GM19328 (cell line): ENCODE data around the gene NRN1.
"Not testable (repeated sequence)": the region's sequence is repeated elsewhere in the genome, so short reads cannot be mapped to it uniquely, and the experiment has no call there.

Experiments
- ATAC-seq: cut with Tn5 transposase; IDR thresholded peaks from one replicate; pipeline ENCODE4 v1.9.1; 2021; ENCODE audit warnings: mild to moderate bottlenecking, moderate library complexity; ENCODE audit not compliant: unreplicated experiment

The NRN1 gene, protein sequence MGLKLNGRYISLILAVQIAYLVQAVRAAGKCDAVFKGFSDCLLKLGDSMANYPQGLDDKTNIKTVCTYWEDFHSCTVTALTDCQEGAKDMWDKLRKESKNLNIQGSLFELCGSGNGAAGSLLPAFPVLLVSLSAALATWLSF

DNA sequence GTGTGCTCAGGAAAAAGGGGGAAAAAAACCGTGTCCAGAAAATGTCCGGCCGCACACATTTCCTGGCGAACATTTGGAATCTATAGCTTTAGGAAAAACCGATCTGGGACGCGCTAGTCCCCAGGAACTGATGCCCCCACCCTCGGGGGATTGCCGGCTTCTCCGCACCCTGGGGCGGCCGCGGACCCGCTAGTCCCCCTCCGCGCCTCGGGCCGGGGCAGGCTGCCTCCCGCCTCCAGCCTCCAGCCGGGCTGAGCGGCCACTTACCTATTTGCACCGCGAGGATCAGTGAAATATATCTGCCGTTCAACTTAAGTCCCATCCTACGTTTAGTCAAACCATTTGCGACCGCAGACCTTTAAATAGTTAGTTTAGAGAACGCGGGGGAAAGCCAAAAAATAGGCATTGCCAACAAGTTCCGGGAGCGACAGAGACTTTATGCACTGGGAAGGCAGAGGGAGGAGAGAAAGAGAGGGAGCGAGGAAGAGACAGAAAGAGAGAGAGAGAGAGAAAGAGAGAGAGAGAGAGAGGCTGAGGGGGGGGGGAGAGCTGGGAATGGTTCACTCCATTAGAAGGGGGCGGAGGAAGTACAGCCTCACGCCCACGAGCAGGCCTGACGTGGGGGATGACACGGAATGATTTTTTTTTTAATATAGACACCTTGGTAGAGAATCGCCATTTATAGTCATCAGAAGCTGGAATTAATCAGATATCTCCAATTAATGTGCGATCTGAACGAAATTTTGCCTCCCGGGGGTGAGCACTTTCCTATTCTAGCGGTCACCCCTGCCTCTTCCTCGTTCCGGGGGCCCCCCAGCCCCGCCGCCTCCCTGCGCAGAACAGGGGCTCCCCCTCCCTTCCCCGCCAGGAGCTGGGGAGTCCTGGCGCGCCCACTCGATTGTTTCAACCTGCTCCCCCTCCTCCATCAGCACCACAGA is at the start of gene NRN1:
Gene NRN1, minus strand, starts transcription at position 498 of the 938 bp plus-strand sequence. Its CDS starts 176 bp downstream, at position 322.
- no peak for ATAC-seq

DNA sequence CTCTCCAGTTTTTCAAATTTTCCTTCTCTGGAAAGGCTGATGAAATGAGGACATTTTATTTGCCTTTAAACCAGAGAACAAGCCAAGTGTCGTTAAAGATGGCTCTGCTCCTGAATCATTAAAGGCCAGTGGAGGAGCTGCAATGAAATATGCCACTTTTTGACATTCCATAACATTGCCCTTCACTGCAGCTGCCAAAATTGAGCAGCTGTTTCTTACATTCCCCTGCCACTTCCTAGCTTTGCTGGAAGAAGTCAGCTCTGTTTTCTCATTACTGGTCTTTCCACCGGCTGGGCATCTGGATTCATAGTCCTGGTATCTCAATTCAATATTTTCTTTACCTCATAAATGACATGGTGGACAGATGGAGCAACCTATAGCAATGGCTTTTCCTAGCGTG is 45.5 kb upstream of the NRN1 start:
- no peak for ATAC-seq

DNA sequence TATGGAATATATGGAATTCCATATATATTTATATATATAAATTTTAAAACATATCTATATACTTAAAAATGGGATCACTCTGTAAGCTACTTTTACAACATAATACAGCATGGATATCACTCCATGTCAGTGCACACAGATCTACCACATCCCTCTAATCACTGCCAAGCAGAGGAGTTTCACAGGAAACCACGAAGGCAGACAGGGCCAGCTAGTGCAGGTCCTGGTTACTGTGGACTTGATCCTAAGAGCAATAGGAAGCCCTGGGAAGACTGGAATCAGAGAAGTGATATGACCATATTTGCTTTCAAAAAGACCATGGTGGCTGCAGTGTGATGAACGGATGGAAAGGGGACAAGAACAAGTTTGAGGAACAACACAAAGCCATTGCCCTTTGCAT is 40.0 kb upstream of the NRN1 start:
- ATAC-seq = no peak

DNA sequence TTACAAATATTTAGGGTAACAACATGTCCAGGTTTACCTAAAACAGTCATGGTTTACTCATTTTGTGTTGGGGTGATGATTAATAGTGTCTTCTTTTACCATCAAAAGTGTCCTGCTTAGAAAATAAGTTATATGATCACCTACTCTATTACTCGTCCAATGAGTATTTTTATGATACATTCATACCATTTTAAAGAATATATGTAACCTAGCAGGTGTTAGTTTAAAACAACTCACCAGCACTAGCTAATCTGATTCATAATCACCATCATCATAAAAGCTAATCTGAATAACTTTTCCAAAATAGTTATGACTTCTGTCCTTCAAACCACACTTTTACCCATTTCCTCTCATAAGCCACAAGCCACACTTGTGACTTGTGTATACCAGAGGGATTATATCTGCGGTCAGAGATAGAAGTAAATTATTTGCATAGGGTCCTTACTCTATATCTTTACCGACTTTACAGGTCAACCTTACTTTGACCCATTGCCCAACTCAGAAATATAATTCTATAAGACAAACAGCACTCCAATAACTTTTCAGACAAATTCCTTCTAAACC is 33.3 kb upstream of the NRN1 start:
- no peak for ATAC-seq

DNA sequence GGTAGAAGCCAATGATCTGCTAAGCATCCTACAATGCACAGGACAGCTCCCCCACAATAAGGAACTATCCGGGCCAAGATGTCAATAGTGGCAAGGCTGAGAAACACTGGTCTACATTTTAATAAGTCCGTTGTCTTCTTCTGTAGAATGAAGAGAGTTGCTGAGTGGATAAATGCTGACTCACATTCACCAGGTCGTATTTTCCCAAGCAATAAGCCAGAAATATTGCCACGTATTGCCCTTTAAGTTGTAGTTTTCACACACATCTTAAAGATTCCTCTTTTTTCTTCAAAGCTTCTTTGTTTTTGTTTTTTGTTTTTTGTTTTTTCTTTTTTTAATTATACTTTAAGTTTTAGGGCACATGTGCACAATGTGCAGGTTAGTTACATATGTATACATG is 30.5 kb upstream of the NRN1 start:
- no peak for ATAC-seq

DNA sequence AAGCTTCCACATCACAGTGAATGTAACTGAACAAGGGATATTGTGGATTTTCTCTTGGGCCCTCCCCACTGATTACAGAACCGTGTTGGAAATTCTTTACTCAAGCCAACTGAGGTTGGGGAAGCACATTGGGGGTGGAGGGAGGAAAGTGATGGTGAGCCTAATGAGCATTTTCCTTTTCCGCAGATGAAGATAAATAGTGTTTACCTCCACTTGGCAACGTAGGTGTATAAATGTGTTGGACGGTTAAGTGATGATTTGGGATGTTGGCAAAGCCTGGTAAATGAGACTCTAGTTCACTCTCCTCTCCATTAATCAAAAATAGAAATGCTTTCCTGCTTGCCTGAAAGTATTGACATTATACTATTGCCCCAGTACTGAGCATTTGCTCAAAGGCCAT is 27.1 kb upstream of the NRN1 start:
- no peak for ATAC-seq

DNA sequence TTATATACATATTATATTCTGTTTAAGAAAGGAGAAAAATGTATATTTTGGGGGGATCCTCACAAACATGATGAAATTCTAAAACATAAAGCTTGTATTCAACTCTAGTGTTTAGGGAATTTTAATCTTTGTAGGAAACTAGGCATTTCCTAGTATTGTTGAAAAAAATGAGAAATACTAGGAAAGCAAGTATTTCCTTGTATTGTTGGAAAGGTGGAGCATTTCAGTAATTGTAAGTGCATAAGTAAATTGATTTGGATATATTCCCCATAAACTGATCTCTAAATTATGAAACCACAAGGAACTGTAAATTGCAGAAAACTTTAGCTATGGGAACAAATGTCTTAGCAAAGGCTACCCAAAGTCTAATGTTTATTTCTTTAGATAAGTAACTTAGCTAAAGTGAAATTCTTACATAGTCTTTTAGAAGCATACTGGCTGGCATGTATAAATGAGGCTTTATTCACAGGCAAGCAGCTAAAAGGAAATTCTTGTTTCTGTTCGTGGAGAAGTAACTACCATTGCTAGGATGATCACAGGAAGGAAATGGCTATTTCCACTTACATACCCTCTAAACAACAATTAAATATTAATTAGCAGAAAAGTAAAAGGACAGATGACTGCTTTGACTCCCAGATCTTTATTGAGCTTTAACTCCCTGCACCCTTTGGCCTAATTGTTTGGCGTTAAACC is 19.9 kb upstream of the NRN1 start:
- ATAC-seq = no peak

DNA sequence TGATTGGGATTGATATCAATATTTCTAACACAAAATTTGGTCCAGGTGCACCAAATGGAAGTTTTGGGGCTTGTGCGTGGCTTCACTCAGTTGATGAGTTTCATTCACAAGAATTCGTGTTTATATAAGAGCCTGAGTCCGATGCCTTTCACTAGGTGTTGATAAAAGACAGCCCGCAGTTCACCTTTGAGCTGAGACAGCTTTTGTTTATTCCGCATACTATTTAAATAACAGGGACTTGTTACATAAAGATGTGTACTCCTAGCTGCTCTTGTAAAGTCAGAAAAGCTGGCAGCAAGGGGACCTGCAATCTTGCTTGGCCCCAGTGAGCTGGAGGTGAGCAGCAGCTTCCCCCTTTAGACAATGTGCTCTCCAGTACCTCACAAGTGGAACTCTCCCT is 19.0 kb upstream of the NRN1 start:
- no peak for ATAC-seq

DNA sequence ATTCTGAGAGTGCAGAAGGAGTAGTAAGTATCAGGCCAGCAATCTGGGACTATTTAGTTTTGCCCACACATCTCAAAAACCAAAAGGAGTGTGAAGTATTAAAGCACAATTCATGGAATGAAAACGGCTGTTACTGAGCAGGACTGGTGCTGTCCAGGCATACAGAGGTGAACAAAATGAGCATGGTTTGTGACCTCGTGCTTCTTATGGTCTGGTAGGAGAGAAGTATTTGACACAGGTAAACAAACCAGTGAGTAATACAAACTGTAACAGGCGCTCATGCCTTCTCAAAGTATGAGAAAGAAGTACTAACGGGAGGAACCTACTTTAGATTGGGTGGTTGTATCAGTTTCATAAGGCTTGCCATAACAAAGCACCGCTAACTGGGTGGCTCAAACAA is 17.5 kb upstream of the NRN1 start:
- no peak for ATAC-seq

DNA sequence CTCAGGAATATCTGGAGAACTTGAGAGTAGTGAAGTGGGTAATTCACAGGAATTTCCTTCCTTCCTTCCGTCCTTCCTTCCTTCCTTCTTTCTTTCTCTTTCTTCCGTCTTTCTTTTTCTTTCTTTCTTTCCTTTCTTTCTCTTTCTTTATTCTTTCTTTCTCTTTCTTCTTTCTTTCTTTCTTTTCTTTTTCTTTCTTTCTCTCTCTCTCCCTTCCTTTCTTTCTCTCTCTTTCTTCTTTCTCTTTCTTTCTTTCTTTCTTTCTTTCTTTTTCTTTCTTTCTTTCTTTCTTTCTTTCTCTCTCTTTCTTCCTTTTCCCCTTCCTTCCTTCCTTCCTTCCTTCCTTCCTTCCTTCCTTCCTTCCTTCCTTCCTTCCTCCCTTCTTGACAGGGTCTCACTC is 16.1 kb upstream of the NRN1 start:
- ATAC-seq = not testable (repeated sequence)

DNA sequence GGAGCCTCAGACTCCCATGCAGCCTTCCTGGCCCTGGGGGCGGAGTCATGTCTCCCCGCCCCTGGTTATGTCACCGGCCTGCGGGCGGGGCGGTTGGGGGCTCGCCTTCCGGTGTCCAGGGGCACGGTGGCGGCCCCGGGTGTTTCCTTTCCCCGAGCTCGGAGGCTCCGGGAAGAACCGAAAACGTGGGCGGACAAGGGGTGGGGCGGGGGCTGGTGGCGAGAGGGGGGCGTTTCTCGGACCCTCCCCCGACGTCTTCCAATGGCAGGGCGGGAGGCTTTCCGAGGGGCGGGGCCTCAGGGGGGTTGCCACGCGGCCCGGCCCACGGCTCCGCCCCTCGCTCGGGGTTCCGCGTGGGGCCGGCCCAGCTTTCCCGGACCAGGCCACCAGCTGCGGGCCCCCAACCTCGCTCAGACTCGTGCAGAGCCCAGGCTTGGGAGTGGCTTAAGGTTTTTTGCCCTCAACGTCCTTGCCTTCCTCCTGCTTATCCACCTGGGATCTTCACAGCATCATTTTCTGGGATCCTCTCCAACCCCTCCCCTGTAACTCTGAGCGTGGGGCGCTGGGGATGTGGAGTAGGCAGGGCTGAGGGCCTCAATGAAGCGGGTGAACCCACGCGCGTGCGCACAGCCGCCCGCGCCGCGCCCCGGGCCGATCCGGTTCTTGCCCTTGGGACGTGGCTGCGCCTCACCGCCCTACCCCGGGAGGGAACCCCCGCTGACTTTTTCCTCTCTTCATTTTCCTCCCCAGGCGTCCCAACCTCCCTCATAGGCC is 2.1 kb upstream of the NRN1 start:
- ATAC-seq = no peak

DNA sequence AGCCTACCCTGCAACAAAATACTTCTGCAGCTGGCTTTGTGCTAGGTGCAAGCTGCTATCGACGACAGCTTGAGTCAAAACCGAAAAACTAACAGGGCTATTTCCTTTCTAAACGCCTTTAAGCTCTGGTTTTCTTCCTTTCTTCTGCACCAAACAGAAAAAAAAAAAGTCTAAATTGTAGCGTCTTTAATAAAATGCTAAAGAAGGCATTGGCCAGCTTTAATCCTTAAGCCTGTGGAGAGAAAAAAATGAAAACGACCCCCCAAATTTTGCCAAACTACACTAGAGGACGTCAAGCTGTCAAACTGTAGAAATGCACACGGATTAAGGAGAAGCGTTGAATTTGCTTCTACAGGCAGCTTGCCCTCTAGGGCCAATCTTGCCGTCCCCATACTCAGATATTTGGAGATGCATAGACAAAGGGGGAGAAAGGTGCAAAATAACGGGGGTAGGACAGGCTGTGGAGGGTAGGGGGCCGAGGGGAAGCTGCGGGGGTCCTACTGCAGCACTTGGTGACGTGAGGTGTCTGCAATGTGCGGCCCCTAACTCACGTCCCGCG is 1.4 kb upstream of the NRN1 start:
- no peak for ATAC-seq

DNA sequence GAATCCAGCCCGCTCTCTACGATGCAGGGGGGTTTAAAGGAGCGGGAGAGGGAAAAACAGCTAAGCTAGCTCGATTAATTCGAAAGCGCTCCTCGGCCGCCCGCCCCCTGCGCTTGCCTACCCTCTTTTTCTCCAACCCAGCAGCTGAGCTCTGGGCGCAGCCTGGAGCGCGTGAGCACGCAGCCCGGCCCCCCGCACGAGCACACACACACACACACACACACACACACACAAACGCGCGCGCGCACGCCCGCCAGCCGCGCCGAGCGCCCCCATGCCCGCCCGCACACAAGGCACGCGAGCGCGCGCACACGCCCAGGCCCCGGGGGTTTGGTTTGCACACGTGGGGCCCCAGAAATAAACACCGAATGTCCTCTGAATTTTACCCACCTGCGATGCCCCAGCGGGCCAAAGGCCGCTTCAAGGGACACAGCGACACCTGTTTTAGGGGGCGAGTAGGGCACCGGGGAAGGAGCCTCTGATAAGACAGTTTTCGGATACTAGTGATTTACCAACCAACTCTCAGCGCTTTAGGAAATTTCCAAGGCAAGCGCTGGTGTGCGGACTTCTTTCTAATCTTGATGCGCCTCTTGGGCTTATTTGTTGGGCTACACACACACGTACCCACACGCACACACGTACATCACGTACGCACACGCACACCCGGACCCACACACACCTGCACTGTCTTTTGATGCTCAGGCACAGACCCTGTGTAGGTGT is 802 bp upstream of the NRN1 start:
- ATAC-seq = no peak

DNA sequence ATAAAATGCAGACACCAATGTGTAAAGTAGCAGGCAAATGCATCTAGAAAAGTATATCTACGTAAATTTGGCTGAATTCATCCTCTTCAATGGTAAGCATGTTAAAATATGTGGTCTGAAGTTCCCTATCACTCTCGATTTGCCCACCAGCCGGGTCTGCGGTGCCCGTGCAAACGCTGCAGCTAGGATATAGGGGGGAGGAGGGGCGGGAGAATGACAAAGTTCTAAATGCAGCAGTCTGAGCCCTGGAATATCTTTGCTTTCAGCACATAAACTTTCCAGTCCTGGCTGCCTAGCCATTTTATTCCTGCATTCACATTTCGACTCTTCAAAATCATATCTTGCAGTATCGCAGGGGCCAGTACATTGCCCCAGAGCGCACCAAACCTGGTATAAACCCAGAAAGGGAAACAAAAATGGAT is 708 bp downstream of the NRN1 start:
- ATAC-seq = no peak

DNA sequence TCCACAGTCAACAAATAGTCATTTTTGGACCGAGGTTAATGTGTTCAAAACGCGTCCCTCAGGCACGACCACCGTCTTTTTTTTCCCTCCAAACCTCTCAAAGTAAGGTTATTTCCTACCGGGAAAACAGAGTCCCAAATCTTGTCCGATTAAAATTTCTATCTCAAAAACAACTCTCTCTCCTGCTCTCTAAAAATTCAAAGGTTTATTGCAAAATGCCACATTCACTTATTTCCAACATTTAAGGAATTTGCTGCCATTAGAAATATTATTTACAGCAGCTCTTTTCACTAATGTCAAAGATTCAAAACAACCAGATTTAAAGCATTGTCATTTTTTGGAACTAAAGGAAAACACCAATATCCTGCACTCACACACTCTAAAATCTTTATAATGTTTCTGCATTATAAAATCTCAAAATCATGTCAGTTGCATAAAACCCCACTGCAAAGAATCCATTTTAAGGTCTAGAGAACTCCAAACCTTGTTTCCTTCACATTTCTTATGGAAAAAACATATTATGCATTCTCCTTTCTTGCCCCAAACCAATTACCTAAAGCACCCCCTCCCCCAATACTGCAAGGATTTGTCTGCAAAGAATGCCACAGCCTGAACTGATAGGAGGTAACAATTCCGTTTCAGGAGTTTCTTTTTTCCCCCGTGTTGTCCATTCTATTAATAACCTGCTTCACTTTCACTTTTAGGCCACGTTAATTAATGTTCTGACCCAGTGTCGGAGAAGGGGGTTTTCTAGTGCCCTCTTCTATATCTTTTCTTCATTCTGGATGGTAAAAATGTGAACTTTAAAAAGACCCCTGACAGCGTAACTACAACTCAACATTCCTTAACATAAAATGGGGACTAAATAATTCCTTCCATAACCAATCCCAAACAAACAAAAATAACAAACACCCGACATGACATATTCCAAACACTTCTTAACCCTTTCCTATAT is 1.4 kb downstream of the NRN1 start:
- ATAC-seq = no peak

DNA sequence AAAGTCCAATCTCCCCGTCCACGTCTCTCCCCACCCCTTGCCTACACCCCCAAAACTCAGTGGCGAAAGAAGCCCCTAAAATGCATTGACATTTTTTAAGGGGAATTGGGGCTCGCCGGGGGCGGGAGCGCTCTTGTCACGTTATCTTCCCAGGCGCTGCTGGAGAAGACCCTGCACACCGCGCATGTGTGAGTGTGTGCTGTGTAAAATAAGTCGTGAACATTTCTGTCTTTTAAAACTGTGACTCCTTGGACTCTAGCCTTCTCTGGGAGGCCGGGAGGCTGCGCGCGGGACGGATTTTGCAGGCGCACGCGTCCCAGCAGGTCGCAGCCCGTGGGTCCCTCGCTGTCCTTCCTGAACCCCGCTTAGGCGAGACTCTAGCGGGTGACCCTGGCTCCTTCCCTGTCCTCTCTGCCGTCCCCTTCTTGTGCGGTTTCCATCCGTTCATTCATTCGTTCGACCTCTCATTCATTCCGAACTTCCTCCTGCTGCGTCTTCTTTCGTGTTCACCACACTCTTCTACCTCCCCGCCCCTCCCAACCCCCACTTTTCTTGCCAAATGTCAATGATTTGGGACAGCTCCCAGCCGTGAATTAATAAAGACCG is 2.2 kb downstream of the NRN1 start:
- ATAC-seq = no peak

DNA sequence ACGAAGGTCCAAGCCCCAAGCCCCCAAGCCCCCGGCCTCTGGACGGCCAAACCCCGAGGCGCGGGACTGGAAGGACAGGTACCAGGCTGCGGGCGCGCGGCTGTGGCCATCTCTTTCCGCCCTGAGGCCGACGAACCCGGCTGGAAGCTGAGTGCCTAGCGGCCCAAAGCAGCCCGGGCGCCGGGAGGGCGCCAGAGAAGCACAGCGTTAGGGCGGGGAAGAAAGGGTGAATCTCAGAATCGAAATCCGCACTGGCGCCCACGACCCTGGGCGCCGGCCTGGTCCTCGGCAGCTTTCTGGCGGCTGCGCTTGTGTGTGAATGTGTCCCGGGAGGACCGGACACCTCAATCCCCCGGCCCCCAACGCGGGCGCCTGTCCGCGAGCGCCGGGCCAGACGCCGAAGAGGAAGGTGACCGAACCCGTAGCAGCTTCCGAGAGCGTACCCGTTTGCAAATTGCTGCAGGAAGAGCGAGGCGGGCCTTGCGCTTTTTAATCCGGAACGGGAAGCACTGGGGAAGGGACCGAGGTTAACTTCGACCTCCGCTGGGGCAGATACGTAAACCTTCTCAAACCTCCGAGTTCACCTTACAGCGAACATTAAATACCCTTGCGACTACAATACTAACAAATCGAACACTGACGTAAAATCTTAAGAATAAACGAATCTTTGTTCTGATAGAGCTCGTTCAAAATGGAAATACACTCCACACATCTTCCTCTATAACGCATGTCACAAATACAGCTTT is 2.9 kb downstream of the NRN1 start:
- ATAC-seq = no peak
